ENCODE results near the gene USHBP1.

The USHBP1 gene

GRCh38 chr19:17213334-17213733, 51.2 kb downstream of the USHBP1 start:
- Mint-ChIP-seq H3K4me1 (peaks cover 35% of the 10 kb centered on the region), H3K4me3 (no peak overlapping the region), H3K9me3 (no peaks in the 10 kb centered on the region), H3K27ac (peak overlapping the region; percentile 33), H3K27me3 (no peaks in the 10 kb centered on the region), H3K36me3 (peaks cover 57% of the 10 kb centered on the region)
- CTCF ChIA-PET = interaction anchor here (1.9 kb wide), 1 partner anchor 21 kb away, joined by 5 read pairs; no protein-coding TSS in a partner anchor
- no peak for DNase-seq

GRCh38 chr19:17211547-17212446, 52.7 kb downstream of the USHBP1 start:
- DNase-seq = no peak
- Mint-ChIP-seq H3K36me3 (peaks cover 48% of the 10 kb centered on the region), H3K9me3 (no peaks in the 10 kb centered on the region), H3K4me1 (peaks cover 33% of the 10 kb centered on the region), H3K27ac (no peak overlapping the region), H3K4me3 (no peak overlapping the region), H3K27me3 (no peaks in the 10 kb centered on the region)
- CTCF ChIA-PET = no interaction called here

- Mint-ChIP-seq H3K9me3 (no peaks in the 10 kb centered on the region), H3K27ac (peak overlapping the region; percentile 83), H3K36me3 (peaks cover 51% of the 10 kb centered on the region), H3K4me1 (peaks cover 25% of the 10 kb centered on the region), H3K4me3 (no peak overlapping the region), H3K27me3 (no peaks in the 10 kb centered on the region)
- no peak for DNase-seq
- CTCF ChIA-PET = no interaction called here
Measured at GRCh38 chr19:17210296-17210695, 54.2 kb downstream of the USHBP1 start.

- CTCF ChIA-PET = no interaction called here
- peak; percentile 55 for DNase-seq
Measured at GRCh38 chr19:17209126-17210036, 55.2 kb downstream of the USHBP1 start.

GRCh38 chr19:17206736-17207581, 57.6 kb downstream of the USHBP1 start:
- H3K9me3 Mint-ChIP-seq = no peaks in the 10 kb centered on the region
- no peaks in the 10 kb centered on the region for H3K27me3 Mint-ChIP-seq
- no peak overlapping the region for H3K4me3 Mint-ChIP-seq
- no peak for DNase-seq
- CTCF ChIA-PET = interaction anchor here (2.1 kb wide), 1 partner anchor 76 kb away, joined by 7 read pairs; no protein-coding TSS in a partner anchor
- H3K36me3 Mint-ChIP-seq = peaks cover 61% of the 10 kb centered on the region
- no peak overlapping the region for H3K27ac Mint-ChIP-seq
- peaks cover 14% of the 10 kb centered on the region for H3K4me1 Mint-ChIP-seq

More at GRCh38 chr19:17209126-17210036, 55.2 kb downstream of the USHBP1 start:
- Mint-ChIP-seq H3K36me3 (peaks cover 53% of the 10 kb centered on the region), H3K4me1 (peaks cover 16% of the 10 kb centered on the region), H3K27ac (peak overlapping the region; percentile 78), H3K9me3 (no peaks in the 10 kb centered on the region), H3K27me3 (no peaks in the 10 kb centered on the region), H3K4me3 (no peak overlapping the region)

- H3K36me3 Mint-ChIP-seq = peaks cover 73% of the 10 kb centered on the region
- H3K27me3 Mint-ChIP-seq = no peaks in the 10 kb centered on the region
- no peak overlapping the region for H3K4me3 Mint-ChIP-seq
- DNase-seq = peak; percentile 78
- CTCF ChIA-PET = interaction anchor here (0.7 to 2.1 kb wide), 2 partner anchors 32 to 77 kb away, joined by 3 to 7 read pairs; no protein-coding TSS in a partner anchor
- H3K4me1 Mint-ChIP-seq = peaks cover 14% of the 10 kb centered on the region
- peak overlapping the region; percentile 24 for H3K27ac Mint-ChIP-seq
- no peaks in the 10 kb centered on the region for H3K9me3 Mint-ChIP-seq
Measured at GRCh38 chr19:17205237-17206140, 59.1 kb downstream of the USHBP1 start.

- H3K36me3 Mint-ChIP-seq = peaks cover 73% of the 10 kb centered on the region
- CTCF ChIA-PET = no interaction called here
Measured at GRCh38 chr19:17202713-17203112, 61.8 kb downstream of the USHBP1 start.

GRCh38 chr19:17202249-17202648, 62.3 kb downstream of the USHBP1 start:
- H3K9me3 Mint-ChIP-seq = no peaks in the 10 kb centered on the region
- peak; percentile 37 for DNase-seq
- peaks cover 74% of the 10 kb centered on the region for H3K36me3 Mint-ChIP-seq

More at GRCh38 chr19:17202713-17203112, 61.8 kb downstream of the USHBP1 start:
- H3K27ac Mint-ChIP-seq = peak overlapping the region; percentile 55
- no peaks in the 10 kb centered on the region for H3K27me3 Mint-ChIP-seq
- no peak for DNase-seq
- no peak overlapping the region for H3K4me3 Mint-ChIP-seq
- H3K9me3 Mint-ChIP-seq = no peaks in the 10 kb centered on the region
- no peaks in the 10 kb centered on the region for H3K4me1 Mint-ChIP-seq

GRCh38 chr19:17200408-17201079, 64.0 kb downstream of the USHBP1 start:
- Mint-ChIP-seq H3K27ac (no peak overlapping the region), H3K4me3 (no peak overlapping the region), H3K27me3 (no peaks in the 10 kb centered on the region), H3K36me3 (peaks cover 73% of the 10 kb centered on the region), H3K9me3 (no peaks in the 10 kb centered on the region), H3K4me1 (no peaks in the 10 kb centered on the region)
- CTCF ChIA-PET = no interaction called here
- no peak for DNase-seq

More at GRCh38 chr19:17202249-17202648, 62.3 kb downstream of the USHBP1 start:
- CTCF ChIA-PET = no interaction called here
- Mint-ChIP-seq H3K4me3 (no peak overlapping the region), H3K4me1 (no peaks in the 10 kb centered on the region), H3K27me3 (no peaks in the 10 kb centered on the region), H3K27ac (no peak overlapping the region)
